Mucosa of rectum (tissue), 2 donors: ENCODE results near the gene SRPK2.

Source experiments
- H3K27ac ChIP-seq, 2 donors: one replicate each; pipeline ENCODE4 v1.7.0; 2013; ENCODE audit warnings: inconsistent platforms in 2 of 2, low read depth in 2 of 2, low read length in 2 of 2
- H3K27me3 ChIP-seq, 2 donors: one replicate each; pipeline ENCODE4 v1.7.0; 2013; ENCODE audit warnings: low read length in 2 of 2; ENCODE audit not compliant: control insufficient read depth in 2 of 2, insufficient read depth in 2 of 2
- H3K36me3 ChIP-seq, 2 donors: one replicate each; pipeline ENCODE4 v1.7.0; 2013; ENCODE audit warnings: low read length in 2 of 2; ENCODE audit not compliant: control insufficient read depth in 2 of 2, insufficient read depth in 2 of 2
- H3K4me1 ChIP-seq, 2 donors: one replicate each; pipeline ENCODE4 v1.7.0; 2013; ENCODE audit warnings: low read length in 2 of 2, mild to moderate bottlenecking in 1 of 2; ENCODE audit not compliant: control insufficient read depth in 2 of 2, insufficient read depth in 2 of 2
- H3K4me3 ChIP-seq, 2 donors: one replicate each; pipeline ENCODE4 v1.7.0; 2013; ENCODE audit warnings: low read length in 2 of 2
- H3K9ac ChIP-seq, 2 donors: one replicate each; pipeline ENCODE4 v1.7.0; 2013; ENCODE audit warnings: low read length in 2 of 2, low read depth in 1 of 2, mild to moderate bottlenecking in 1 of 2
- H3K9me3 ChIP-seq, 2 donors: one replicate each; pipeline ENCODE4 v1.7.0; 2013; ENCODE audit warnings: low read length in 2 of 2; ENCODE audit not compliant: control insufficient read depth in 2 of 2
- donor health status: healthy.
- donor health status: Normal muscosa, but diverticular disease.

Gene SRPK2

GRCh38 chr7:105322655-105323277 lies 66.0 kb downstream of the SRPK2 start:
- Histone ChIP-seq H3K4me1 (no peaks in the 10 kb centered on the region), H3K36me3 (no peaks in the 10 kb centered on the region), H3K27ac (no peak overlapping the region), H3K9ac (no peak overlapping the region), H3K27me3 (no peaks in the 10 kb centered on the region), H3K4me3 (no peak overlapping the region), H3K9me3 (no peaks in the 10 kb centered on the region)

GRCh38 chr7:105321754-105322455 lies 66.8 kb downstream of the SRPK2 start:
- Histone ChIP-seq H3K9me3 (no peaks in the 10 kb centered on the region), H3K36me3 (no peaks in the 10 kb centered on the region), H3K27me3 (no peaks in the 10 kb centered on the region), H3K27ac (no peak overlapping the region), H3K4me1 (no peaks in the 10 kb centered on the region), H3K9ac (no peak overlapping the region), H3K4me3 (no peak overlapping the region)

- Histone ChIP-seq H3K4me3 (no peak overlapping the region), H3K36me3 (no peaks in the 10 kb centered on the region), H3K27ac (no peak overlapping the region), H3K9me3 (no peaks in the 10 kb centered on the region), H3K4me1 (no peaks in the 10 kb centered on the region), H3K9ac (no peak overlapping the region), H3K27me3 (no peaks in the 10 kb centered on the region)
Observed at GRCh38 chr7:105320896-105321295, 67.8 kb downstream of the SRPK2 start.

- no peaks in the 10 kb centered on the region for H3K4me1 ChIP-seq
- H3K27ac ChIP-seq = no peak overlapping the region
- H3K36me3 ChIP-seq = no peaks in the 10 kb centered on the region
- H3K27me3 ChIP-seq = no peaks in the 10 kb centered on the region
- H3K4me3 ChIP-seq = no peak overlapping the region
- no peak overlapping the region for H3K9ac ChIP-seq
- H3K9me3 ChIP-seq = no peaks in the 10 kb centered on the region
Observed at GRCh38 chr7:105319578-105319977, 69.1 kb downstream of the SRPK2 start.

GRCh38 chr7:105316578-105317344 lies 72.0 kb downstream of the SRPK2 start:
- Histone ChIP-seq H3K9me3 (no peaks in the 10 kb centered on the region), H3K36me3 (no peaks in the 10 kb centered on the region), H3K27me3 (no peaks in the 10 kb centered on the region), H3K4me1 (no peaks in the 10 kb centered on the region), H3K27ac (no peak overlapping the region), H3K4me3 (no peak overlapping the region), H3K9ac (no peak overlapping the region)

GRCh38 chr7:105315357-105315756 lies 73.4 kb downstream of the SRPK2 start:
- Histone ChIP-seq H3K9me3 (no peaks in the 10 kb centered on the region), H3K27ac (no peak overlapping the region), H3K4me3 (no peak overlapping the region), H3K9ac (no peak overlapping the region), H3K36me3 (no peaks in the 10 kb centered on the region), H3K4me1 (no peaks in the 10 kb centered on the region), H3K27me3 (no peaks in the 10 kb centered on the region)

GRCh38 chr7:105309235-105310169 lies 79.2 kb downstream of the SRPK2 start:
- no peak overlapping the region for H3K9ac ChIP-seq

GRCh38 chr7:105307163-105307672 lies 81.5 kb downstream of the SRPK2 start:
- H3K27ac ChIP-seq = no peak overlapping the region
- H3K9ac ChIP-seq = no peak overlapping the region

More at GRCh38 chr7:105309235-105310169, 79.2 kb downstream of the SRPK2 start:
- Histone ChIP-seq H3K36me3 (no peaks in the 10 kb centered on the region), H3K9me3 (no peaks in the 10 kb centered on the region), H3K4me1 (peaks cover 0 to 4% of the 10 kb centered on the region in 2 donors), H3K27ac (no peak overlapping the region), H3K4me3 (no peak overlapping the region), H3K27me3 (no peaks in the 10 kb centered on the region)

GRCh38 chr7:105306298-105306748 lies 82.4 kb downstream of the SRPK2 start:
- Histone ChIP-seq H3K4me1 (peaks cover 0 to 4% of the 10 kb centered on the region in 2 donors), H3K9me3 (no peaks in the 10 kb centered on the region), H3K36me3 (no peaks in the 10 kb centered on the region), H3K27me3 (no peaks in the 10 kb centered on the region), H3K9ac (no peak overlapping the region), H3K4me3 (no peak overlapping the region), H3K27ac (no peak overlapping the region)

More at GRCh38 chr7:105307163-105307672, 81.5 kb downstream of the SRPK2 start:
- Histone ChIP-seq H3K4me1 (peaks cover 0 to 4% of the 10 kb centered on the region in 2 donors), H3K27me3 (no peaks in the 10 kb centered on the region), H3K36me3 (no peaks in the 10 kb centered on the region), H3K9me3 (no peaks in the 10 kb centered on the region), H3K4me3 (no peak overlapping the region)
